ENCODE measurements around the gene INHA.

- TF ChIP-seq CTCF (IDR thresholded peaks at IDR 0.05) (no peak), POLR2AphosphoS5 (IDR thresholded peaks at IDR 0.05) (no peak), EP300 (IDR thresholded peaks at IDR 0.05) (no peak)
These were observed 1.1 kb downstream of the INHA start for GRCh38 chr2:219573166-219573565.
